ENCODE measurements around the gene SAE1.

DNA sequence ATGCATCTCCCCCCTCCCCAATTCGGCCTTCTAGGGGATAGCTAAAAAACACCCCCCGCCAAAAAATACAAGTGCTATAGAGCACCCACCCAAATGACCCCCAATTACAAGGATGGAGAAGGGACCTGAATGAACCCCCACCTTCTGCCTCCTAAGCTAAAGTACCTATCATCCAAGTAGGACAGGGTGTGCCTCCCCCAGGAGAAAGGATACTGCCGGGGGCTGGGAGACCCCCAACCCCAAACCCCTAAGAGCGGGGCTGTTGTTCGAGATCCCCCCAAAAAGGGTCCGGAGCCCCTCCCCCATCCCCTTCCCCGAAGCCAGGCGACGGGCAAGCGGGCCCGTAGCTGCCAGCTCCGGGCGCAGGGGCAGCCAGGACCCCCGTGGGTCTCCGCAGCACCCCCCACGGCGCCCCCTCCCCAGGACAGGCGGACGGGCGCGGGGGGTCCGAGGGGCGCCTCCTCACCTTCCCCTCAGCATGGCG, 18.9 kb upstream of the SAE1 start:
- TF ChIP-seq, protein P1, sequence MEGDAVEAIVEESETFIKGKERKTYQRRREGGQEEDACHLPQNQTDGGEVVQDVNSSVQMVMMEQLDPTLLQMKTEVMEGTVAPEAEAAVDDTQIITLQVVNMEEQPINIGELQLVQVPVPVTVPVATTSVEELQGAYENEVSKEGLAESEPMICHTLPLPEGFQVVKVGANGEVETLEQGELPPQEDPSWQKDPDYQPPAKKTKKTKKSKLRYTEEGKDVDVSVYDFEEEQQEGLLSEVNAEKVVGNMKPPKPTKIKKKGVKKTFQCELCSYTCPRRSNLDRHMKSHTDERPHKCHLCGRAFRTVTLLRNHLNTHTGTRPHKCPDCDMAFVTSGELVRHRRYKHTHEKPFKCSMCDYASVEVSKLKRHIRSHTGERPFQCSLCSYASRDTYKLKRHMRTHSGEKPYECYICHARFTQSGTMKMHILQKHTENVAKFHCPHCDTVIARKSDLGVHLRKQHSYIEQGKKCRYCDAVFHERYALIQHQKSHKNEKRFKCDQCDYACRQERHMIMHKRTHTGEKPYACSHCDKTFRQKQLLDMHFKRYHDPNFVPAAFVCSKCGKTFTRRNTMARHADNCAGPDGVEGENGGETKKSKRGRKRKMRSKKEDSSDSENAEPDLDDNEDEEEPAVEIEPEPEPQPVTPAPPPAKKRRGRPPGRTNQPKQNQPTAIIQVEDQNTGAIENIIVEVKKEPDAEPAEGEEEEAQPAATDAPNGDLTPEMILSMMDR (conservative IDR thresholded peaks at IDR 0.05): no peak
- TF ChIP-seq EZH2 (IDR thresholded peaks at IDR 0.05; ENCODE audit: low read depth): no peak

Data from PC-9 (cell line).